Embryonic facial prominence (tissue), 1 donor: ENCODE results near the gene DIDO1.

Experiments used
- DNase-seq: peaks from one replicate; pipeline ENCODE4 v3.0.0-alpha.2; 2016; ENCODE audit errors: extremely low spot score

Gene DIDO1

DNA sequence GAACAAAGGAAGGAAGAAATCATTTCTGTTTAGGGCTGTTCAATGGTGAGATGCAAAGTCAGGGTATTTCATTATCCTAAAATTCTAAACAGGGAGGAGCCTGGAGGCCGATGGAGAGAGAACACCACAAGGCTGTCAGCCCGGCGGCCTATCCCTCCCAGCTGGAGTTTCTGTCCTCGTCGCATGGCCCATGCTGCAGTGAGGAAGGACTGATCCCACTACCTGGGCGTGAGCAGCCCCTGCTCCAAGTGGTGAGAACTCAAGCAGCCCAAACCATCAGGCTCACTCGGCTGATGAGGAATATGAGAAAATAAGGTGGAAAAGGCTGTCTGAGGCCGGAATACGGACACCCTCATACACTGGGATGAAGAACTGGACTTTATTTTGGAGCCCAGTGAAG lies 30.8 kb downstream of the DIDO1 start:
- DNase-seq, result no peak

DNA sequence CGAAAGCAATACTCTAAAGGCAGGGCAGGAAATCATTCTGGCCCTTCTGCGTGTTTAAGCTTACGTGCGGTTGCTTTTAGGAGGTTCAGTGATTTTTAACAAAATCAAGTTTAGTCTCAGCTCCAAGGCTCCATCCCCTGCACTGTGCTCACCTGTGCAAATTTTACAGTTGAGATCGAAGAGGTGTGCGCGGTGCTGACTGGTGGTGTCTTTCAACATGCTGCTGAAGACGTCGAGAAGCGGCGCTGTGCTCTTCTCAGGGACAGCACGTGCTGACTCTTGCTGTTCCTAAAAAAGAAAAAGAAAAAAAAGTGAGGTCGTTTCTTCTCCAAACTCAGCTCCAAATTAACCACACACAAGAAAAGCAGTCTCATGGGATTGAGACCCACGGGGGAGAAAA lies 32.0 kb downstream of the DIDO1 start:
- no peak for DNase-seq

DNA sequence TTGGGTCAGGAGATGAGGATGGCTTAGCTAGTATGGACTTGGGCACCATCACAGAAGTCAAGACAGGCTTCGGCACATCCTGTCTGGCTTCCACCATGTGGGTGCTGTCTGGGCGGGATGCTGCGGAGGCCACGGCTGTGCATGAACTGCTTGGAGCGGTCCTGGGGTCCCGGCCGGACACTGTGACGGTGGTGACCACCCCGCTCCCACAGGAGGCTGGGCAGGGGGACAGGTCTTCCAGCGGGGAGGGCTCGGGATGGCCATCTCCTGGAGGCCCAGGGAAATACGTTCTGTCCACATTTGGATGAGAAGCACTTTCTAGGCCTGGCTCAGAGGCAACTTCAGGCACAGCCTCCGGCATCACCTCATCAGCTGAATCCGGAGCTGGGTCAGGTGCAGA lies 32.6 kb downstream of the DIDO1 start:
- no peak for DNase-seq

DNA sequence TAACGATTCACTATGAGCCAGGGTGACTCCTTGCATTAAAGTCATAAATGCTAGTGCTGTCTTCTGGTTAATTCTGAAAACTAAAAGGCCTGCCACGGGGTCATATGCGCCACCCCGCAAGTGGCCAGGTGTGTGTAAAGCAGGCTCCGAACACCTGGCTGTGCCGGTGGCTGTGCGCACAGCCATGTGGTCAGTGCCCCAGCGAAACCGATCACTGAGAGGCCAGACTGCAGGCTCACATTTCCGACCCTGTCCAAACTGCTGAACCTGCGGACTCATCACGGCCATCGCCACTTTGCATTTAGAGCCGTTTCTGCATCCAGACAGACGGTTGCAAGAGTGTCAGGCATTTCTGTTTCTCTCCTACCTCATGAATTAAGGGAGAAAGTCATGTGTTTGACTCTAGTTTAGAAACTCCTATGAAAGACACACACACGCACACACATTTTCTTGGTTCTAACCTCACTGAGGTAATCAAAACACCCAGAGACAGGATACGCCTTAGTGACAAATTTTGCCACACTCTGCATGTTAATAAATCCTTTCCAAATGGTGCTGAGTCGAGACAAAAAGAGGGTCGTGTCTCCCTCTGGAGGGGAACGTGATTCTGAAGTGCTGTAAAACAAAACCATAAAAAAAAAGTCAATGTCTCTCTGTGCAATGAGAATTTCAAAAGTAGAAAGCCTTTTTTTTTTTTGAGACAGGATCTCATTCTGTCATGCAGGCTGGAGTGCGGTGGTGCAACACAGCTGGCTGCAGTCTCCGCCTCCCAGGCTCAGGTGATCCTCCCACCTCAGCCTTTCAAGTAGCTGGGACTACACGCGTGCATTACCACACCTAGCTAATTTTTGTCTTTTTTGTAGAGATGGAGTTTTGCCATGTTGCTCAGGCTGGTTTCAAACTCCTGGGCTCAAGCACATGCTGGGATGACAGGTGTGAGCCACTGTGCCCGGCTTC lies 33.7 kb downstream of the DIDO1 start:
- no peak for DNase-seq

DNA sequence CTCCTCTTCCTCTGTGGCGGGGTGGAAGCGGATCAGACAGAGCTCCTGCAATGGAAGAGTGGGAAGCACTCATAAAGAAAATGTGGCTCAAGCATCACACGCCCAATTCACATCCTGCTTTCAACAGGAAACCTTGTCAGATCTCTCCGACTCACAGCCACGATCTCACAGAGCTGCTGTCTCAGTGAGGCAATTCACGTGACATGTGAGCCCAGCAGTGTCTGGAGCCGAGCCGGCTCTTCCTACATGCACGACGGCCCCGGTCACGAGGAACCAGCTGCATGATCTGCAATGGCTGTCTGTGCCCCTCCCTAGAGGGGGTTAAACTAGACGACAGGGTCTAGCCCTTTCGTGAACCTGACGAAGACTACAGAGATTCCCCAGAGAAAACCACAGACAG lies 35.2 kb downstream of the DIDO1 start:
- DNase-seq, result no peak

DNA sequence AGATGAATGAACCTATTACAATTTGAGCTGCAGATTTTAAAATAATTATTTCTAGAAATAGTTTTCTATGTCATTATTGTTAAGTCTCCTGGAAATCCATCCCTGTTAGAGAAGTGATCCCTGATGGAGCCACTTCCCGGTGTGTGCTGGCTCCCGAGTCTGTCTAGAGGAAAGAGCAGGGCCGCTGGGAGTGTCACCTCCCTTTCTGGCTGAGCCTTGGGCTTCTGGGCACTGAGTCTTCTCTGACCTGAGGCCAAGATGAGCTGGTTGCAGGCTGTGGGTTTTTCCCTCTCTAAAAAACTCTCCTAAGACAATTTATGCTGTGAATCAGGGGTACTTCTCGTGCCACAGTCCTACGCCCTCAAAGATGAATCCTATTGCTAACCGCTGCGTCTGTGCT lies 35.9 kb downstream of the DIDO1 start:
- no peak for DNase-seq

DNA sequence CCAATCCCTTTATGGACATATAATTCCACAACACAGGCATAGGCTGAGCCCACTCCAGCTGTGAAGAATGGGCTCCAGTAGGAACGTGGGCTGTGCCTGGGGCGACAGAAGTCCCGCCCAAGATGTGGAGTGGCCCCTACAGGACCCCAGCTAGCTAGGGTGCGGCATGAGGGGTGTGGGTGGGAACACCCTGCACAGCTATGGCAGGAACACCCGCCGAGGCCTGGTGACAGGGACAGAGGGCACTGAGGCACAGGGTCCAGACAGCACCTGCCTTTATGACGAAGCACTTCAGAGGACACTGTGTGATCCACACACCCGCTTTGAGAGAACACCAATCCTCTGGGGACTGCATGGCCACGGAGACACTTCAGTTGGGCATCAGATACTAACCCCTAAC lies 36.4 kb downstream of the DIDO1 start:
- DNase-seq, result no peak

DNA sequence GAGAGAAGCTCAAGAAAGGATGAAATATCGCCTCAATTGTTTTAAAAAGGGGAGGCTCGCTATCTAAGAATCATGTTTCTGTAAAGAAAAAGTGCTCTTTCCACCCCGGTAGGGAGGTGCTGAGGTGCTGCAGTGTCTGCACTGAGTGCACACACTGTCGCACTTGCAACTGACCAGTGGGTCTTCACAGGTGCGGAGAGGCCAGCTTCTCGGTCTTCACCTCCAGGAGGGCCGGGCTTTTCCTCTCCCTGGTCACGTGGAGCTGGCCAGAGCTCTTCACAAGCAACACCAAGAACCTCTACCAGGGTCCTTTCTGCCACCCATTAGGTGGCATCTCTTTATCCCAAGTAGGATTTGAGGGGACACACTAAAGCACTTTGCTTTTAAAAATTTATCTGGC lies 36.9 kb downstream of the DIDO1 start:
- DNase-seq, result no peak

DNA sequence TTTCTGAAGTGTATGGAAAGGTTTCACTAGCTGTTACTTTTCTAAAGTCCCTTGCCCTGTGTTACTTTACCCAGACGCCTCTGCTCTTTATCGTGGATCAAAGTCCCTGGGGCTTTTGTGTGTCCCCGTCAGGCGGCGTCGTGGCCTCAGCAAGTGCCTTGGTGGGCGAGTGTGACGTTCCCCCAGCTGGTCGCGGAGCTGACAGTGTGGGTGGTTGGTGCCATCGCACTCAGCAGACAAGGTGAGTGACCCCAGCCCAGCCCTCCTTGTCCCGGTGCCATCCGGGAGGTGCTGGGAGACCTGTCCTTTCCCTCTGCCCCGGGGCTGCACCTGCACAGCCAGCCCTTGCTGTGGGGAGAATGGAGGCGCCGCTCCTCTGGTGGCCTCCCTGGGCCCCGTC lies 37.4 kb downstream of the DIDO1 start:
- DNase-seq, result no peak

DNA sequence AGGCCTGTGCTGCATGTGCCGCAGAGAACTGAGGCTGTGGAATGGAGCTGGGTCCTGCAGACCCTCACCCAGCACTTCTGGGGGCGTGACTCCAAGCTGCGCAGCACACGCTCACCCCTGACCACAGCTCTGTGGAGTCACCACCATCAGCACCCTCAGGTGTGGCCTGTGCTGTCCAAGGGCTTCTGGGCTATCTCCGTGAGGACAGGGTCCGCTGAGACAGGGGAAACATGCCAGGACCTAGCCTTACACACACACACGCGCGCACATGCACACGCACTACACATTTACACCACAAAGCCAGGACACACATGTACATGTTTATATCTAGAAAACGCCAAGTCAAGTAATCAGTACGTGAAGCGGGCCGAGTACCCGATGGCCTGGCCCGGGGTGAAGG lies 37.9 kb downstream of the DIDO1 start:
- no peak for DNase-seq

DNA sequence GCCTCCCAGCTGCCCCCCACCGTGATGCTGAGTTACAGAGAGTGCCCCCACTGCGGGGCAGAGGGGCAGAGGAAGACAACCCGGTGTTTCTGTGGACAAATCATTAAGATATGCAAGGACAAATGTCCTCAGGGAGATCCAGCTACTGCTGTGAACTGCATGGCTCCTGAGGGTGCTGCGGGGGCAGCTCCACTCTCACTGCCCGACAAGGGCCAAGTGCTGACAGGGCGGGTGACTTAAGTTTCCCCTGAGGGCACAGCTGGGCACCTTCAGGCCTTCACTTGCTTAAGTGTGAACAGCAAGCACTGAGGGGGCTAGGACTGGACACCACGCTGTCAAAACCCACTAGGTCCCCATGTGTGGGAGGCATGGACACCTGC lies 38.5 kb downstream of the DIDO1 start:
- DNase-seq, result no peak

DNA sequence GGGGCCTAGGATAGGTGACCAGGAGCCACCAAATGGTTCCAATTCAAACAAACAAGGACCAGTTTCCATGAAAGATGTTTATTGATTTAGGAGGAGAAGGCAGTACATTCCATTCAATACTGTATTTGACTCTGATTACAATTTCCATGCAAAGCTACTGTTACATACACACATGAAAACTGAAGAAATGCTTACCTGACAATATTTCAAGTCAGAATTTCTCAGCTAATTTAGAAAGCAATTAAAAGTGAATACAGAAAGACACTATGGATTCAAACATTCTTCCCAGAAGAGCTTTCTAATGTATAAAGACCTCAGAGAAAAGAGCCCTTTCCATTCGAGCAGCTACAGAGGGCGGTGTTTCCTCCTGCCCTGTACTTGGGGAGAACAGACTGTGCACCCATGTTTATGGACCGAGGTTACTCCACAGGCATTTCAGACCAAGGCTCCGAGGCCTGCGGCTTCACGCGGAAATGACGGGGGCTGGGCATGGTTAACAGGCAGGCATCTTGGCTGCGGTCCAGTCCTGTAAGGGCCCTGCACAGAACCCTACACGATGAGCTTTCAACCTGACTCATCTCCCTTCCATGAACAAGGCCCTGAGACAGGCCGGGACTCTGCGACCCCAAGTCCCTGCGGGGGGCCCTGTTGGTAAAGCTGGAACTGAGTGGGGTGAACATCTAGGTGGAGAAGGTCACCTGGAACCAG lies 39.0 kb downstream of the DIDO1 start:
- DNase-seq, result no peak

DNA sequence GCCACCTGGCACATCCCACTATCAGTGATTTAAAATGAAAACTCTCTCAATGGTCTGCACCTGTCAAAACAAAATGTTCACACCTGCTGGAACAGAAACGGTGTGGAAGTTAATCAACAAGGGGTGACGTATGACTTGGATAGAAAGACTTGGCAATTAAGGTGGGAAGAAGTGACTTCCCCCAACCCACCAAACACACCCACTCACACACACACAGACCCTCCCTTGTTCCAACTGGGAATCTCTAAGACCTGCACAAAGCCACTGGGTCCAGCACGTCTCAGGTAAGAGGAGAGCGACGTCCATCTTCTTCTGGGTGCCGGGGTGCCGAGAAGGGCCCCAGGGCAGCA lies 39.6 kb downstream of the DIDO1 start:
- no peak for DNase-seq

DNA sequence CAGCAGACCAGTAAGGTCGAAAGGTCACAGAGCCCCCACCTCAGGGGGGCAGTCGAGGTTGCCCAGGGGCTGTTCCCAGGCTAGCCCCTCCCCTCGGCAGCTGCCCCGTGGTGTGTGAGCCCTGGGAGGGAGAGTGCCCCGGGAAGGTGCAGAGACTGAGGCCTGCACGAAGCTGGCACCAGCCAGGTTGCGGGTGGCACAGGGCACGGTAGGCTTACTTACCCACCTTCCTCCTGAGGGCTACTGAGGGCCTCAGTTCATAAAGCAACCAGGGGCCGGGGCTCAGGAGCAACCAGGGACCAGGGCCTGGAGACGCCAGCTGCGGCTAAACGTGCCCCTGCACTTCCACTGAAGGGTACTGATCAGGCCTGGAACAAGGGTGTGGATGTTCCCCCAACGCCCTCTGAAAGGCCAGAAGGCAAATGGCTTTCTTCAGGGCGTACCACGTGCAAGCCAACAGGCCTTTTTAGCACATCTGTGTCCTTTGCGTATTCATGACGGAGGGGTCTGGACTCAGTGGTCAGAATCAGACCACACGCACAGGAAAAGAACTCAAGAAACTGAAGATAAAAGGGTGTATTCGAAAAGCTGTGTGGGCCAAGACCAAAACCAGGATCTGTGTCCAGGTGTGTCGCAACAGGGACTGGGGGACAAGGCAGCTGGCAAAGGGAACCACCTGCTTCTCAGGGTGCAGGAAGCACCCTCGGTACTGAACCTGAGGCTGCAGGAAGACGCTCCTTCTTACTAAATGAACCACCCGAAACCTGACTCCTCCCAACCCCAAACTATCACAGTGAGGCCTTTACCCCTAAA lies 40.2 kb downstream of the DIDO1 start:
- DNase-seq, result no peak

DNA sequence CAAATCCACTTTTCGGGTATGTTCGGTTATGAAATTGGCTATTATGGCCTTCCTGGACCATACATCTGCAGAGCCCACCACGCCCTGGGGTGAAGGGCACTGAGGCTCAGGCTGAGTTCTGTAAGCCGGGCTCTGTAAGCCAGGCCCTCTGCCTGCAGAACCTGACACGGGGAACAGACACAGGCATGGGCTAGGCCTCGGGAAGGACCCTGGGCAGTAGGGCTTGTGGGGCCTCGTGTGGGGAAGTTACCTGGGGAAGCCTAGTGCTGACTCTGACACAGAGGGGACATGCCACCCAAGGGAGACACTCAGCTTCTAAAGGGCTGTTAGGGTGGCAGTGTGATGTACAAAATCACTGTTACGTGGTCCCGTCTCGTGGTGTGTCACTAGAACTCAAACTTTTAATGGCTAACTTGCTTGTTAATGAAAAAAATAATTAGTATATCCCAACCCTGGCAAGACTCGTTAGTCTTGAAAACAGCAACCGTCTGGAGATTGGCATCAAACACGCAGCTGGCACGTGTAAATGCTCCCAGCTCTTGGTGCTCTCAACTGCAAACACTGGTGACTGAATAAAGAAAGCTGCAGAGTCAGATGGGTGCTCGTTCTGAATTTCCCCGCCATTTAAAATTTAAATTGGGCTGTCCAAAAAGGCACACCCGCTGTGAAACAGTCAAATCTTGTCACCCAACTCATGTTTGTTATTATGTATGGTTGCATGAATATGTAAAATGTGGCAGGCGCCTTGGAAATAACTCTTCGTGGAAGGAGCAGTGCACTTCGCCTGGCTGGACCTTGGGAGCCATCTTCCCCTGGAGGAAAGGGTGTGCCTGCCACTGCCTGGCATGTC lies 41.0 kb downstream of the DIDO1 start:
- no peak for DNase-seq

DNA sequence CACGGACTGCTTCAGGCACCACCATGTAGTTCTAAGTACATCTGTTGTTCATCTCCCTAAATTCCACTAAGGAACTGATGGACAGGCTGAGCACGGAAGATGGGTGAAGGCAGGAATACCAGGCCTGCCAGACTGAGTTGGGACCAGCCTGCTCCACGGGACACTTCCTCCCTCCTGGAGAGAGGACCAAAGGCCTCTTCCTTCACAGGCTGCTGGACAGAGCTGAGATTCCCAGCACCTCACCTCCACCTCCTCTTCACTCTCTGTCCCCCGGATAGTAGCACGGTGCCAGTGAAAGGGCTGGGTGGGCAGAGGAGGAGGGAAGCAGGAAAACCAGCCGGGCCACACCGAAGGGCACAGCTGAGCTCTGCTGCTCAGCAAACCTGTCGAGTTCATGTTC lies 41.7 kb downstream of the DIDO1 start:
- no peak for DNase-seq

DNA sequence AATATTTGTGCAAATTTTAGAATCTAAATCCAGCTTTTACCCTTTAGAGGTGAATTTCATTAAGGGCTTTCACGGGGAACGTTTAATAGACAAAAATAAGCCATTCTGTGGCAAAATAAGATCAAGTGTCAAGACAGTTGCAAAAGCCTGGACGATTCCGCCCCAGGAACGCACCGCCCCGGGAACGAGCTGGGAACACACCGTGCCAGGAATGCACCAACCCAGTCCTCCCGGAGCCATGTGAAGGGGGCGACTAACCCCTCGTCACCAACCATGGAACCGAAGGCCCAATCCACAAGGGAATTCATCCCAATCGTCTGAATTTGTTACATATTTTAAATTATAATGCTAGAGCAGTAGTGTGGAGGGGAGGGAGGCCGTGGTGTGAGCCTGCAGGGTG lies 43.9 kb downstream of the DIDO1 start:
- no peak for DNase-seq

DNA sequence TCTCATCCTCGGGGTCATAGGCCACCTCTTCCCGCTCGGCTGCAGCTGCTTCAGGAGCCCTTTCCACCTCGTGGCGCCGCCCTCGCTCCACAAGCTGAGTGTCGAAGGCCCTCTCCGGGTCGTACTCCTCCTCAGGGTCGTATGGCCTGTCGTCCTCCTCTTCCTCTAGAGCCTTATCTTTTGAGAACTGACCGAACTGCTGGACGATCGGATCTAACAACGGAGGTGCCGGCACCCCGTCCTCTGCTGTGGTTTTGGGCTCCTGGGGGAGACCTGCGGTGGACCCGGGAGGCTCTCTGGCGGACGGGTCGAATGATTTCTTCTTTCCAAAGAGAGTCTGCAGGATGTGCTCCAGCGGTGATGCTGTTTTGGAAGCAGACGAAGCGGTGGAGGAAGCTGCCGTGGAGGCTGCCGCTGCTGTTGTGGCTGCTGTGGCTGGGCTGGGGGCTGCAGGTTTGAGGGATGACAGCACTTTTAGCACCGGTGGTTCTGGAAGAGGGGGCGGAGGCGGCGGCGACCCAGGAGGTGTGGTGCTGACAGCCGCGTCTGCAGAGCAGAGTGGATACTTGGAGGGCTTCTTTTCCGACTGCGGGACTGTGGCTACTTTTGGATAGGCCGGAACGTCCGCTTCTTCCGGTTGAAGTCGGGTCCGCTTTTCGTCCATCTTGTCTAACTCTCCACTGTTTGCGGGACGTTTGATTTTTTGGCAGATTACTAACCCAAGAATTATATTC lies 44.5 kb downstream of the DIDO1 start:
- no peak for DNase-seq

DNA sequence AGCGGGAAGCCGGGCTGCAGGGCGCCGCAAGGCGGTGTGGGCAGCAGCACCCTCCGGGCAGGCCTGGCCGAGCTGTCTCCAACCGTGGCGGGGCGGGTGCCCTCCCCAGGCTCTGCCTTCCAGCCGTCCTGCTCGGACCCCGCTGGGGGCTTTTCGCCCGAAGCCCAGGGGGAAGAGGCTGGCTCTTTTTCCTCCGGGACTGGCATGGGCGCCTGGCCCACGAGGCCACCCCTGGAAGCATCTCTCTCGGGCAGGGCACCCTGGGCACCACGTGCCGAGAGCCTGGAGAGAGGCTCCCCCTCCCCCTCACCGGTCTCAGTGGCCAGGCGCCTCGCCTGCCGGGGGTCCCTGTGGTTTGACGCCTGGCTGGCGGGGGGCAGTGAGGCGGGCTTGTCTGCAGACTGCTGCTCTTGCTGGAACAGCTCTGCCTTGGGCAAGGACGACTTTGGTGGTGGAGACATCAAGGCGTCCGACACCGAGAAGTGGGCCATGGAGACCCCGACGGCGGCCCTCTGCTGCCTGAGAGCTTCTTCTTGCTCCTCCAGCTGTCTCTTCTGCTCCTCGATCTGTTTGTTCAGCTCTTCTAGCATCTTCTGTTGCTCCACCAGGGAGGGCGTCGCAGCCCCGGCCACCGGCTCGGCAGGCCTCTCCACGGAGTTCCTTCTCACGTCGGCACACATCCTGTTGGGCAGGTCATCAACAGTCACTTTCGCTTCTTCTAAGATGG lies 45.2 kb downstream of the DIDO1 start:
- DNase-seq, result no peak
